HG03095 (cell line): Measurements from ENCODE around the gene PAX4.

ENCODE experiments used
- ATAC-seq: cut with Tn5 transposase; IDR thresholded peaks from one replicate; pipeline ENCODE4 v1.9.1; 2021; ENCODE audit warnings: moderate library complexity; ENCODE audit not compliant: unreplicated experiment

Gene PAX4

GRCh38 chr7:127618042-127618441 lies at the start of gene PAX4:
Gene PAX4 (minus strand): TSS chr7:127618142. CDS start chr7:127615928, 2,214 bp downstream.
- ATAC-seq: no peak

- ATAC-seq: no peak
Measured at GRCh38 chr7:127667017-127667670, 49.2 kb upstream of the PAX4 start.

GRCh38 chr7:127666602-127667001 lies 48.7 kb upstream of the PAX4 start:
- no peak for ATAC-seq

GRCh38 chr7:127665922-127666321 lies 48.0 kb upstream of the PAX4 start:
- ATAC-seq: no peak

- no peak for ATAC-seq
Measured at GRCh38 chr7:127658970-127659630, 41.2 kb upstream of the PAX4 start.

GRCh38 chr7:127657500-127657899 lies 39.6 kb upstream of the PAX4 start:
- no peak for ATAC-seq

- no peak for ATAC-seq
Measured at GRCh38 chr7:127655720-127656119, 37.8 kb upstream of the PAX4 start.

- no peak for ATAC-seq
Measured at GRCh38 chr7:127654404-127655394, 36.8 kb upstream of the PAX4 start.

GRCh38 chr7:127653396-127653795 lies 35.5 kb upstream of the PAX4 start:
- ATAC-seq: no peak

- ATAC-seq: peak; percentile 4
Measured at GRCh38 chr7:127652333-127653248, 34.6 kb upstream of the PAX4 start.

- peak; percentile 94 for ATAC-seq
Measured at GRCh38 chr7:127651556-127652332, 33.8 kb upstream of the PAX4 start, which contains the start of gene SND1. Gene SND1 (plus strand): TSS chr7:127652194. CDS start chr7:127652374, 180 bp downstream.

- ATAC-seq: no peak
Measured at GRCh38 chr7:127650847-127651555, 33.1 kb upstream of the PAX4 start.

GRCh38 chr7:127648986-127649385 lies 31.0 kb upstream of the PAX4 start:
- no peak for ATAC-seq

- no peak for ATAC-seq
Measured at GRCh38 chr7:127647636-127648035, 29.7 kb upstream of the PAX4 start.

GRCh38 chr7:127644484-127644883 lies 26.5 kb upstream of the PAX4 start:
- no peak for ATAC-seq

- no peak for ATAC-seq
Measured at GRCh38 chr7:127638197-127638596, 20.3 kb upstream of the PAX4 start.

- no peak for ATAC-seq
Measured at GRCh38 chr7:127635659-127636285, 17.8 kb upstream of the PAX4 start.

GRCh38 chr7:127632276-127632910 lies 14.5 kb upstream of the PAX4 start:
- no peak for ATAC-seq
